Measurements from ENCODE around the gene PUM2.
"Not testable (repeated sequence)": the region's sequence is repeated elsewhere in the genome, so short reads cannot be mapped to it uniquely, and the experiment has no call there.

PUM2 gene, protein sequence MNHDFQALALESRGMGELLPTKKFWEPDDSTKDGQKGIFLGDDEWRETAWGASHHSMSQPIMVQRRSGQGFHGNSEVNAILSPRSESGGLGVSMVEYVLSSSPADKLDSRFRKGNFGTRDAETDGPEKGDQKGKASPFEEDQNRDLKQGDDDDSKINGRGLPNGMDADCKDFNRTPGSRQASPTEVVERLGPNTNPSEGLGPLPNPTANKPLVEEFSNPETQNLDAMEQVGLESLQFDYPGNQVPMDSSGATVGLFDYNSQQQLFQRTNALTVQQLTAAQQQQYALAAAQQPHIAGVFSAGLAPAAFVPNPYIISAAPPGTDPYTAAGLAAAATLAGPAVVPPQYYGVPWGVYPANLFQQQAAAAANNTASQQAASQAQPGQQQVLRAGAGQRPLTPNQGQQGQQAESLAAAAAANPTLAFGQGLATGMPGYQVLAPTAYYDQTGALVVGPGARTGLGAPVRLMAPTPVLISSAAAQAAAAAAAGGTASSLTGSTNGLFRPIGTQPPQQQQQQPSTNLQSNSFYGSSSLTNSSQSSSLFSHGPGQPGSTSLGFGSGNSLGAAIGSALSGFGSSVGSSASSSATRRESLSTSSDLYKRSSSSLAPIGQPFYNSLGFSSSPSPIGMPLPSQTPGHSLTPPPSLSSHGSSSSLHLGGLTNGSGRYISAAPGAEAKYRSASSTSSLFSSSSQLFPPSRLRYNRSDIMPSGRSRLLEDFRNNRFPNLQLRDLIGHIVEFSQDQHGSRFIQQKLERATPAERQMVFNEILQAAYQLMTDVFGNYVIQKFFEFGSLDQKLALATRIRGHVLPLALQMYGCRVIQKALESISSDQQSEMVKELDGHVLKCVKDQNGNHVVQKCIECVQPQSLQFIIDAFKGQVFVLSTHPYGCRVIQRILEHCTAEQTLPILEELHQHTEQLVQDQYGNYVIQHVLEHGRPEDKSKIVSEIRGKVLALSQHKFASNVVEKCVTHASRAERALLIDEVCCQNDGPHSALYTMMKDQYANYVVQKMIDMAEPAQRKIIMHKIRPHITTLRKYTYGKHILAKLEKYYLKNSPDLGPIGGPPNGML

DNA sequence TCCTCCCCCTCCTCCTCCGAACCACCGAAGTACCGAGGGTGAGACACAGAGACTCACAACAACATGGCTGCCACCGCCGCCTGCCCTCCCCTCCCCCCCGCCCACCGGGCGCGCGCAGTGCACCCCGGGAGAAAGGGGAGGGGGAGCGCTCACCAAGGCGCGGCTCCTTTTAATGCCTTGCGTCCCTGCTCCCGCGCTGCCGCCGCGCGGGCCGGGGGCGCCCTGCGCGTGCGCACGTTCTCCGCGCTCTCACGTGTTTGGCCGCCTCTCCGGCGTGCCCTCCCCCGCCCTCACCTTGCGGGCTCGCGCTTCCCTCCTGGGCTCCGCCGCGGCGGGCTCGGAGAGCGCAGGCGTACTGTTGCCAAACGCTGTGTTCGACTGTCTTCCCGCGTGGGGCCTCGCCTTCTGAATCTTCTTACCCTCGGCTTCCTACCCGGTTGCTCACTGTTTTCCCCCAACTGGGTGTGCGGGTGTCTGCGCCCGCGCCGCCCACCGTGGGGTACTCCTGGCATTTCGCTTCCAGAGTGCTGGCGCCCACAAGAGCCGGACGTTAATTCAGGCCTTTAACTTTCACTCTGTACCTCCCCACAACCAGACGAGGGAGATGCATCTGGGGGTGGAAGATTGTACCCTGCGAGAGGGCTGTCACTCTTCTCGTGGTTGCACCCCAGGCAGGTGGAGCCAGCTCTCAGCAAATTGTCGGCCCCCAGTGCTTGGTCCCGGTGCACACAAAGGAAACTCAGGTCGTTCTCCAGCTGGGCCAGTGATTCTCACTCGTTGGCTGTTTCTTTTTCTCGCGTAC is at the start of gene PUM2:
Gene PUM2, minus strand, starts transcription at position 92 of the 802 bp plus-strand sequence. CDS start 23,484 bp downstream, outside the sequence.
- peak; percentile 95 for DNase-seq

GRCh38 chr2:20400306-20400705 is 49.7 kb upstream of the PUM2 start:
- no peak for DNase-seq

GRCh38 chr2:20398956-20399567 is 48.4 kb upstream of the PUM2 start:
- no peak for DNase-seq

- no peak for DNase-seq
Measured at GRCh38 chr2:20397811-20398447, 47.3 kb upstream of the PUM2 start.

DNA sequence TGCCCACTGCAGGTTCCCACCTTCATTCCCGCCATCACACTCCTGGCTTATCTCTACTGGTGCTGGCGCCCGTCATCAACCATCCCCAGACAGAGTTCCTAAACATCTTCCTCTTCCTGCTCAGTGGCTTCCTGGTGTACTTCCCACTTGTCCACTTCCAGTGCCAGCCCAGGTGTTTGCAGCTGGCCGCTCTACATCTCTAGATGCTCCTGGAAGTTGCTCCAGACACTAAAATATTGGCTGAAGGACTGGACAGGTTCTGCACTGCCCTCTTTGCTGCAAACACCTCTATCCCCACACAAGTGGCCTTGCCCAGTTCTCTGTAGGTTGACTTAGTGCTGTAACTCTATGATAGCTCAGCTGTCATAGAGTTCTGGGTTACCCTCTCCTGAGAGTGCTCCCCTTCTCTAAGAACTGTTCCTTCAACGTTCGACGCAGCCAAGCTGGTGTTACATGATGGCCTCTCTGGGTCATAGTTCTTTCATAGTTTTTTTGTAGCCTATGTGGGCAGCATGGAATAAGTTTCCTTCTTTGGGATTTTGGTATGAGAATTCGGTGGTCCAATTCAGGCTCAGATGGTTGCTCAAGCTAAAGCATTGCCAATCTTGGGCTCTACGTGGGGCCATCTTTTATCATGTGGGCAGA is 45.8 kb upstream of the PUM2 start:
- DNase-seq, result no peak

DNA sequence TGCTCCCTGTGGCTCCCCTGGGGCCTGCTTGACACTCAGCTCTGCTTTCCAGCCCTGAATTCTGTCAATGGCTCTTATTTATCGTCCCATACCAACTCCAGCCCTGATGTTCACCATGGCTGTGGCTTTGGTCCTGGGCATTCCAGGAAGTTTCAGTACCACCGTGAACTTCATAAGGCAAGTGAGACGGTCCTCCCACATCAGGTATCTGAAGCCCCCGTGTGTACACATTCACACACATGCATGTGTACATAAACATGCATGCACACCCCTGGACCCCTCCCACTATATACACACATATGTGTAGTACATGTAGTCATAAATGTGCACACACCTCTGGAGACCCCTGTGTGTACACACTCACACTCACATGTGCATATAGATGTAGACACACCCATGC is 43.3 kb upstream of the PUM2 start:
- DNase-seq, result no peak

DNA sequence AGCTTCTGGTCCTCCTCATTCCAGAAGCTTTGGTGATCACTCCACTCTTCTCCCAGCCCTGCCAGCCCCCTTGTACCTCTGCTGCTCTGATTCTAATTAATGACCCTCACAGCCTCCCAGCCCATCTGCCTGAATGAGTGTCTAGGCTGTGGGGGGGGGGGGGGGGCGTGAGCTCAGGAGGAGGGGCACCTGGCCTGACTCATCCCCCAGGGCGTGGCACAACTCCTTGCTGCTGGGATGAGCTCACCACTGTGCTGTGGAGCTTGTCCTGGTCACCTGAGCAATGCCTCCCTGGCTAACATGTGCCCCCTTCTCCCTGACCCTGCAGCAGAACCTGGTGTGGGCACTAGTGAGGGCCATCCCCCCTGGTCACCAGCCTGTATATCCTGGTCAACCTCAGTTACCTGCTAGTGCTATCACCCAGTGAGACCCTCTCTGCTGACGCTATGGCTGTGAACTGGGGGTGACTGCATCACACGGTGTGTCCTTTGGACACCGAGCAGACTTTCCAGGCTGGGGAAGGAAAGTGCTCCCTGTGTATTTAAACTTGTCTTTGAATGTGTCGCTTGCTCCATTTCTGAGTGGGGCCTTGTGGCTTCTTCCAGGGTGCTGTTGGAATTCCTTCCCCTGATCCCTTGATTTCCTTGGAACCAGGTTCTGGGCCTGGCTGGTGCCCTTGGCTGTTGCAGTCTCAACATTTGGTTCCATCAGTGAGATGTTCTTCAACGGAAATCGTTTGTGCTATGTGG is 41.5 kb upstream of the PUM2 start:
- no peak for DNase-seq

GRCh38 chr2:20390524-20391123 is 40.0 kb upstream of the PUM2 start:
- DNase-seq, result no peak

DNA sequence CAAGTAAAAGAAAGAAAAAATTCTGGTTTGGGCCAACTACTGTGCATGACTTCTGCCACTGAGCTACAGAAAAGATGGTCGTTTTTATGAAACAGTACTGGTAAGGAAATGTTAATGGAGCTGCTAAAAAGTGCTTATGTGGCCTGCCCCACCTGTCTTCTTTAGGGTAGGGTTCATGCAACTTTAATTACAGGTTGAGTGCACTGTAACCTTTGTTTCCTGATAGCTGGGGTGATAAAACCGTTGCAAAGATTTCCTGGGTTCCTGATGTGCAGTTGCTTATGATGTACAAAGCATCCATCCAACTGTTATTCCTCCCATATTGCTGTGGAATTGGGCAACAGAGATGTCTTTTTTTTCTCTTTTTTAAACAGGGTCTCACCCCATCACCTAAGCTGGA is 34.3 kb upstream of the PUM2 start:
- no peak for DNase-seq

DNA sequence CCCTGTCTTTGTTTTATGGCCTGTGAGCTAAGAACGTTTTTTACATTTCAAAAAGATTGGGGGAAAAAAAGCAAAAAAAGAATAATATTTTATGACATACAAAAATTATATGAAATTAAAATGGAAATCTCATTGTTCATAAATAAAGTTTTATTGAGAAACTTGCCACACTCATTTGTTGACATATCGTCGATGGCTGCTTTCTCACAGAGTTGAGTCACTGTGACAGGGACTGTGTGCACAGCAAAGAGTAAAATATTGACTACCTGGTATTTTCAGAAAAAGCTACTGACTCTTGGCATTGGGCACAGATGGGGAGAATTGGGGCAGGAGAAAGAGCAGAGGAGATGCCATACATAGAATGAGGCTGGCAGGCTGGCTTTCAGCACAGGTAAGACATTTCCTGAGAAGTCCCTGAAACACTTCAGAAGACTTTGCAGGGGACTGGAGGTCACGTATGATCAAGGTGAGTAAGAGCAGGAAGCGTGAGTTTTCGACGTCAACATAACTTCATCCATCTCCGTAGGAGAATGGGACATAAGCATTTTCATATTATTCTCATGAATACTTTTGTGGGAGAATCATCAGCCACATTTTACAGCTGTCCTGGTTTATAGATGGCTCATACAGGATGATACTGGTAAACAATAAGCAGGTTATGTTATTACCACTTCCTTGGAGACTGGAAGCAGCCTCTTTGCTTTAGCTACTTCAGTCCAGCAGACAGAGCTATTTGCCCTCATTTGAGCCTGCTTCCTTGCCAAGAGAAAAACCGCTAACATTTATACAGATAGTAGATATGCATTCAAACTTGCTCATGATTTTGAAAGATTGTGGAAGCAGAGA is 32.5 kb upstream of the PUM2 start:
- no peak for DNase-seq

DNA sequence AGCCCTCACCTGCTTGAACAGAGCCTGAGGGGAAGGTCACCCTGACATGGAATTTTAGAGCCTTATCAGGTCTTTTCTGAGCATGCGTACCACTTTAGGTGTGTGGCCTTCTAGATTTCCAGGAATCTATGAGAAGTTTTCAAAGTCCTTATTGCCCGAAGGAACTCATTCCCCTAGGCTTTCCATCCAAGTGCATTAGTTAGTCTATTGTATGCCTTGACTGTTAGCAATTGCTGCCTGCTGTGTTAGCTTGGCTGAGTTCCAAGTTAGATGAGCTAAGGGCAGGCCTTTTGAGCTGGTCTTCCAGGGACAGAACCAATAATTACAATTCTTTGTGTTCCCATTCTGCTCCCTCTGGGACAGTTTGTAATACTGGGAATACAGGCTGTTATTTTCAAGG is 30.8 kb upstream of the PUM2 start:
- DNase-seq, result no peak

GRCh38 chr2:20378891-20379519 is 28.4 kb upstream of the PUM2 start:
- DNase-seq, result no peak

GRCh38 chr2:20378341-20378740 is 27.7 kb upstream of the PUM2 start:
- no peak for DNase-seq

GRCh38 chr2:20377741-20378140 is 27.1 kb upstream of the PUM2 start:
- DNase-seq, result no peak

- not testable (repeated sequence) for DNase-seq
Measured at GRCh38 chr2:20374982-20375381, 24.3 kb upstream of the PUM2 start.

GRCh38 chr2:20372896-20373640 is 22.4 kb upstream of the PUM2 start:
- no peak for DNase-seq

DNA sequence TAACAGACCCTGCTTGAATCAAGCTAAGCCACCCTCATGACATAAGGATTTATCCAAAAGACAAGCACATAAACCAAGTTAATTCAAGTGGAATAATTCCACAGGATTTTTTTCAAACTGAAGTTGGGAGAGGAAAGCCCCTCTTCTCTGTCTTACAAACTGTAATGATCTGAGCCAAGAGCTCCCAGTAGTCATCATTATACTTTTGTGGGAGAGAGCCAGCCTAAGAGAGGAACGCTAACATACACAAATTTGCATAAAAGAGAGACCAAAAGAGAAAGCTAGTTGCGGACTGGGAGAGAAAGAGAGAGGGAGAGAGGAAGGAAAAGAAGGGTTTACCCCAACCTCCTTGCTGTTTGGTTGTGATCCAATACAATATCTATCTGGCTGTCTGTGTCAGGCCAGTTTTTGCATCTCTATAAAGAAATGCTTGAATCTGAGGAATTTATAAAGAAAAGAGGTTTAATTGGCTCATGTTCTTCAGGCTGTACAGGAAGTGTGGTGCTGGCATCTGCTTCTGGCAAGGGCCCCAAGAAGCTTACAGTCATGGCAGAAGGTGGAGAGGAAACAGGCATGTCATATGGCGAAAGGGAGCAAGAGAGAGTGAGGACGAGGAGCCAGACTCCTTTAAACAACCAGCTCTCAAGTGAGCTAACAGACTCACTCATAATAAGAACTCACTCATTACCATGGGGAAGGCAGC is 20.8 kb upstream of the PUM2 start:
- no peak for DNase-seq
